SK-N-SH treated with all-trans-retinoic acid at 6 μM for 48 hours (cell line): ENCODE results near the gene SFXN1.

Experiments
- ATAC-seq: fragments of 200-7000 bp; cut with Tn5 transposase; 3 replicates; pipeline ENCODE4 v1.9.1; 2020; ENCODE audit warnings: mild to moderate bottlenecking, moderate library complexity
- ARNTL ChIP-seq: fragments of 450-650 bp; formaldehyde crosslinking; IDR thresholded peaks from 2 replicates; pipeline ENCODE4 v1.5.0; 2020; ENCODE audit warnings: low read depth, mild to moderate bottlenecking, moderate library complexity, borderline replicate concordance
- BACH2 ChIP-seq: fragments of 250-450 bp; sonication (Bioruptor Pico); IDR thresholded peaks from 2 replicates; pipeline ENCODE4 v1.9.0; 2021; ENCODE audit warnings: mild to moderate bottlenecking, borderline replicate concordance
- CSDC2 ChIP-seq: fragments of 250-450 bp; sonication (Bioruptor Pico); IDR thresholded peaks from 2 replicates; pipeline ENCODE4 v1.5.0; 2020; ENCODE audit warnings: mild to moderate bottlenecking, moderate library complexity
- ESRRG ChIP-seq: fragments of 250-450 bp; sonication (Bioruptor Pico); IDR thresholded peaks from 2 replicates; pipeline ENCODE4 v1.6.1; 2021; ENCODE audit warnings: mild to moderate bottlenecking
- ISL1 ChIP-seq: fragments of 250-450 bp; sonication (Bioruptor Pico); IDR thresholded peaks from 2 replicates; pipeline ENCODE4 v2.1.2; 2022; ENCODE audit warnings: mild to moderate bottlenecking, moderate library complexity
- OSR1 ChIP-seq: fragments of 250-450 bp; sonication (Bioruptor Pico); IDR thresholded peaks from 2 replicates; pipeline ENCODE4 v1.8.0; 2022; ENCODE audit warnings: moderate library complexity, mild to moderate bottlenecking, inconsistent platforms
- PPARA ChIP-seq: fragments of 250-450 bp; sonication (Bioruptor Pico); IDR thresholded peaks from 2 replicates; pipeline ENCODE4 v1.5.0; 2020; ENCODE audit warnings: mild to moderate bottlenecking, borderline replicate concordance
- RARB ChIP-seq: fragments of 250-450 bp; sonication (Bioruptor Pico); IDR thresholded peaks from 2 replicates; pipeline ENCODE4 v1.8.0; 2021; ENCODE audit warnings: mild to moderate bottlenecking, moderate library complexity
- SNAI2 ChIP-seq: fragments of 250-450 bp; sonication (Bioruptor Pico); IDR thresholded peaks from 2 replicates; pipeline ENCODE4 v1.5.0; 2020; ENCODE audit warnings: mild to moderate bottlenecking, moderate library complexity
- TCF4 ChIP-seq: fragments of 250-450 bp; sonication (Bioruptor Pico); IDR thresholded peaks from 2 replicates; pipeline ENCODE4 v1.8.0; 2021; ENCODE audit warnings: mild to moderate bottlenecking, moderate library complexity, borderline replicate concordance
- ZC3H10 ChIP-seq: fragments of 250-450 bp; sonication (Bioruptor Pico); IDR thresholded peaks from 2 replicates; pipeline ENCODE4 v1.5.1; 2021; ENCODE audit warnings: mild to moderate bottlenecking, moderate library complexity
- ZFP3 ChIP-seq: fragments of 250-450 bp; sonication (Bioruptor Pico); IDR thresholded peaks from 2 replicates; pipeline ENCODE4 v1.5.0; 2020; ENCODE audit warnings: mild to moderate bottlenecking, moderate library complexity
- ZFP30 ChIP-seq: fragments of 450-650 bp; formaldehyde crosslinking; IDR thresholded peaks from 2 replicates; pipeline ENCODE4 v1.5.0; 2022; ENCODE audit warnings: mild to moderate bottlenecking, moderate library complexity
- ZNF565 ChIP-seq: fragments of 450-650 bp; formaldehyde crosslinking; conservative IDR thresholded peaks from 2 replicates; pipeline ENCODE4 v1.5.0; 2020; ENCODE audit warnings: low read depth, mild to moderate bottlenecking, moderate library complexity
- ZNF8 ChIP-seq: fragments of 450-650 bp; formaldehyde crosslinking; IDR thresholded peaks from 2 replicates; pipeline ENCODE4 v1.5.0; 2020; ENCODE audit warnings: mild to moderate bottlenecking, moderate library complexity
- TF ChIP-seq, protein P1 (sequence below): fragments of 250-450 bp; sonication (Bioruptor Pico); IDR thresholded peaks from 2 replicates; pipeline ENCODE4 v1.8.0; 2021; ENCODE audit warnings: low read depth, mild to moderate bottlenecking, moderate library complexity, borderline replicate concordance
- TF ChIP-seq, protein P2 (sequence below): fragments of 250-450 bp; sonication (Bioruptor Pico); IDR thresholded peaks from 2 replicates; pipeline ENCODE4 v1.5.1; 2020; ENCODE audit warnings: low read depth, mild to moderate bottlenecking, moderate library complexity
- TF ChIP-seq, protein P3 (sequence below): fragments of 250-450 bp; sonication (Bioruptor Pico); IDR thresholded peaks from 2 replicates; pipeline ENCODE4 v1.5.1; 2021; ENCODE audit warnings: mild to moderate bottlenecking, moderate library complexity
- TF ChIP-seq, protein P4 (sequence below): fragments of 250-450 bp; sonication (Bioruptor Pico); IDR thresholded peaks from 2 replicates; pipeline ENCODE4 v1.8.0; 2020; ENCODE audit warnings: mild to moderate bottlenecking, moderate library complexity, borderline replicate concordance
- TF ChIP-seq, protein P5 (sequence below): fragments of 250-450 bp; sonication (Bioruptor Pico); IDR thresholded peaks from 2 replicates; pipeline ENCODE4 v1.5.0; 2020; ENCODE audit warnings: mild to moderate bottlenecking, moderate library complexity

Gene SFXN1

DNA sequence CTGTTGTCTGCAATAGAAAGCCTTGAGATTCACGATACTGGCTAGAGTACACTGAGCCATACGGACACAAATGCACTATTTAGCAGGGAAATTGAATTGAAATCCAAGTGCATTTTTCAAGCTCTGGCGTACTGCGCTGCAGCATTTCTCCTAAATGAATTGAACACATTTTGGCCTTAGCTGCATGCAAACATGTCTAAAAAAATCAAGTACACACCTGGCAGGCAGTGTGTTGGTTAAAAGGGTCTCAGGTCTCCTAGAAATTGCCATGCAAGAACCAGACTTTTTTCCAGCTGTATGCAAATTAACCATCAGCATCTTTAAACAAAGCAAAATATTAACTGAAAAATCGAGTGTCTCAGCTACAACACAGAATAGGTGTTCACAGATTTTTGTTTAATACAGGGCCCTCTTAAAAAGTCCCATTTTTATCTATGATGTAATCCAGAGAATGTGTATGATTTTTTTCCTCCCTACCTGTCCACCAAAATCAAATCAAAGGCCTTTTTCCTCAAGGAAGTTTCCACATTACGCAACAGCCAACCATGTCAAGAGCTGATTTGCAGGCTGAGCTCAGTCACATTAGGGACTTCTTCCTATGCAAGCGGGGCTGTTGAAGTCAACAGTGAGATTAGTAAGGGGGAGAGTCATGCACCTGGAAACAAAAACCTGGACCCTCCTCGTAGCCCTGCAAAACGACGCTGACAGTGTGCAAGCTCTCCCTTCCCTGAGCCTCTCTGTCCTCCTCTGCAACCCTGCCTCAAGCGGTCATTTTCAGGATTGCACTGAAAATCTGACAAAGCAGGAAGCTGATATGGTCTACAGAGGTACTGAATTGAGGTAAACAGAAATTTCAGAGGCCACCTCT lies 14.1 kb upstream of the SFXN1 start:
- TF ChIP-seq ARNTL (CRISPR knock-in tag) (no peak), ESRRG (CRISPR knock-in tag) (no peak), RARB (no peak), ISL1 (CRISPR knock-in tag) (no peak), OSR1 (CRISPR knock-in tag) (no peak), TCF4 (CRISPR knock-in tag) (no peak), ZC3H10 (CRISPR knock-in tag) (no peak), PPARA (CRISPR knock-in tag) (no peak), BACH2 (CRISPR knock-in tag) (no peak), ZNF565 (CRISPR knock-in tag) (no peak), ZFP30 (no peak), ZNF8 (CRISPR knock-in tag) (no peak)
- TF ChIP-seq, protein P1, sequence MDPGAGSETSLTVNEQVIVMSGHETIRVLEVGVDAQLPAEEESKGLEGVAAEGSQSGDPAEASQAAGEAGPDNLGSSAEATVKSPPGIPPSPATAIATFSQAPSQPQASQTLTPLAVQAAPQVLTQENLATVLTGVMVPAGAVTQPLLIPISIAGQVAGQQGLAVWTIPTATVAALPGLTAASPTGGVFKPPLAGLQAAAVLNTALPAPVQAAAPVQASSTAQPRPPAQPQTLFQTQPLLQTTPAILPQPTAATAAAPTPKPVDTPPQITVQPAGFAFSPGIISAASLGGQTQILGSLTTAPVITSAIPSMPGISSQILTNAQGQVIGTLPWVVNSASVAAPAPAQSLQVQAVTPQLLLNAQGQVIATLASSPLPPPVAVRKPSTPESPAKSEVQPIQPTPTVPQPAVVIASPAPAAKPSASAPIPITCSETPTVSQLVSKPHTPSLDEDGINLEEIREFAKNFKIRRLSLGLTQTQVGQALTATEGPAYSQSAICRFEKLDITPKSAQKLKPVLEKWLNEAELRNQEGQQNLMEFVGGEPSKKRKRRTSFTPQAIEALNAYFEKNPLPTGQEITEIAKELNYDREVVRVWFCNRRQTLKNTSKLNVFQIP (CRISPR knock-in tag), result no peak
- TF ChIP-seq, protein P2, sequence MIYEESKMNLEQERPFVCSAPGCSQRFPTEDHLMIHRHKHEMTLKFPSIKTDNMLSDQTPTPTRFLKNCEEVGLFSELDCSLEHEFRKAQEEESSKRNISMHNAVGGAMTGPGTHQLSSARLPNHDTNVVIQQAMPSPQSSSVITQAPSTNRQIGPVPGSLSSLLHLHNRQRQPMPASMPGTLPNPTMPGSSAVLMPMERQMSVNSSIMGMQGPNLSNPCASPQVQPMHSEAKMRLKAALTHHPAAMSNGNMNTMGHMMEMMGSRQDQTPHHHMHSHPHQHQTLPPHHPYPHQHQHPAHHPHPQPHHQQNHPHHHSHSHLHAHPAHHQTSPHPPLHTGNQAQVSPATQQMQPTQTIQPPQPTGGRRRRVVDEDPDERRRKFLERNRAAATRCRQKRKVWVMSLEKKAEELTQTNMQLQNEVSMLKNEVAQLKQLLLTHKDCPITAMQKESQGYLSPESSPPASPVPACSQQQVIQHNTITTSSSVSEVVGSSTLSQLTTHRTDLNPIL, result no peak
- TF ChIP-seq, protein P3, sequence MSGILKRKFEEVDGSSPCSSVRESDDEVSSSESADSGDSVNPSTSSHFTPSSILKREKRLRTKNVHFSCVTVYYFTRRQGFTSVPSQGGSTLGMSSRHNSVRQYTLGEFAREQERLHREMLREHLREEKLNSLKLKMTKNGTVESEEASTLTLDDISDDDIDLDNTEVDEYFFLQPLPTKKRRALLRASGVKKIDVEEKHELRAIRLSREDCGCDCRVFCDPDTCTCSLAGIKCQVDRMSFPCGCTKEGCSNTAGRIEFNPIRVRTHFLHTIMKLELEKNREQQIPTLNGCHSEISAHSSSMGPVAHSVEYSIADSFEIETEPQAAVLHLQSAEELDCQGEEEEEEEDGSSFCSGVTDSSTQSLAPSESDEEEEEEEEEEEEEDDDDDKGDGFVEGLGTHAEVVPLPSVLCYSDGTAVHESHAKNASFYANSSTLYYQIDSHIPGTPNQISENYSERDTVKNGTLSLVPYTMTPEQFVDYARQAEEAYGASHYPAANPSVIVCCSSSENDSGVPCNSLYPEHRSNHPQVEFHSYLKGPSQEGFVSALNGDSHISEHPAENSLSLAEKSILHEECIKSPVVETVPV (CRISPR knock-in tag), result no peak
- TF ChIP-seq, protein P4, sequence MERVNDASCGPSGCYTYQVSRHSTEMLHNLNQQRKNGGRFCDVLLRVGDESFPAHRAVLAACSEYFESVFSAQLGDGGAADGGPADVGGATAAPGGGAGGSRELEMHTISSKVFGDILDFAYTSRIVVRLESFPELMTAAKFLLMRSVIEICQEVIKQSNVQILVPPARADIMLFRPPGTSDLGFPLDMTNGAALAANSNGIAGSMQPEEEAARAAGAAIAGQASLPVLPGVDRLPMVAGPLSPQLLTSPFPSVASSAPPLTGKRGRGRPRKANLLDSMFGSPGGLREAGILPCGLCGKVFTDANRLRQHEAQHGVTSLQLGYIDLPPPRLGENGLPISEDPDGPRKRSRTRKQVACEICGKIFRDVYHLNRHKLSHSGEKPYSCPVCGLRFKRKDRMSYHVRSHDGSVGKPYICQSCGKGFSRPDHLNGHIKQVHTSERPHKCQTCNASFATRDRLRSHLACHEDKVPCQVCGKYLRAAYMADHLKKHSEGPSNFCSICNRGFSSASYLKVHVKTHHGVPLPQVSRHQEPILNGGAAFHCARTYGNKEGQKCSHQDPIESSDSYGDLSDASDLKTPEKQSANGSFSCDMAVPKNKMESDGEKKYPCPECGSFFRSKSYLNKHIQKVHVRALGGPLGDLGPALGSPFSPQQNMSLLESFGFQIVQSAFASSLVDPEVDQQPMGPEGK (CRISPR knock-in tag), result no peak
- TF ChIP-seq, protein P5, sequence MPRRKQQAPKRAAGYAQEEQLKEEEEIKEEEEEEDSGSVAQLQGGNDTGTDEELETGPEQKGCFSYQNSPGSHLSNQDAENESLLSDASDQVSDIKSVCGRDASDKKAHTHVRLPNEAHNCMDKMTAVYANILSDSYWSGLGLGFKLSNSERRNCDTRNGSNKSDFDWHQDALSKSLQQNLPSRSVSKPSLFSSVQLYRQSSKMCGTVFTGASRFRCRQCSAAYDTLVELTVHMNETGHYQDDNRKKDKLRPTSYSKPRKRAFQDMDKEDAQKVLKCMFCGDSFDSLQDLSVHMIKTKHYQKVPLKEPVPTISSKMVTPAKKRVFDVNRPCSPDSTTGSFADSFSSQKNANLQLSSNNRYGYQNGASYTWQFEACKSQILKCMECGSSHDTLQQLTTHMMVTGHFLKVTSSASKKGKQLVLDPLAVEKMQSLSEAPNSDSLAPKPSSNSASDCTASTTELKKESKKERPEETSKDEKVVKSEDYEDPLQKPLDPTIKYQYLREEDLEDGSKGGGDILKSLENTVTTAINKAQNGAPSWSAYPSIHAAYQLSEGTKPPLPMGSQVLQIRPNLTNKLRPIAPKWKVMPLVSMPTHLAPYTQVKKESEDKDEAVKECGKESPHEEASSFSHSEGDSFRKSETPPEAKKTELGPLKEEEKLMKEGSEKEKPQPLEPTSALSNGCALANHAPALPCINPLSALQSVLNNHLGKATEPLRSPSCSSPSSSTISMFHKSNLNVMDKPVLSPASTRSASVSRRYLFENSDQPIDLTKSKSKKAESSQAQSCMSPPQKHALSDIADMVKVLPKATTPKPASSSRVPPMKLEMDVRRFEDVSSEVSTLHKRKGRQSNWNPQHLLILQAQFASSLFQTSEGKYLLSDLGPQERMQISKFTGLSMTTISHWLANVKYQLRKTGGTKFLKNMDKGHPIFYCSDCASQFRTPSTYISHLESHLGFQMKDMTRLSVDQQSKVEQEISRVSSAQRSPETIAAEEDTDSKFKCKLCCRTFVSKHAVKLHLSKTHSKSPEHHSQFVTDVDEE (CRISPR knock-in tag), result no peak
- peak; percentile 99 for ATAC-seq

DNA sequence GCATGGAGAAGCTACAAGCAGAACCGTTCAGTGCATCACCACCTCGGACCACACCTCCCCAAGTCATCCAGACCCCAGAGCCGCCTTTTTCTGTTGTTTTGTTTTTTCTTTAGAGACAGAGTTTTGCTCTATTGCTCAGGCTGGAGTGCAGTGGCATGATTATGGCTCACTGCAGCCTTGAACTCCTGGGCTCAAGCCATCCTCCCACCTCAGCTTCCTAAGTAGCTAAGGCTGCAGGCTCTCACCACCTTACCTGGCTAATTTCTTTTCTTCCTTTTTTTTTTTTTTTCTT lies 13.5 kb upstream of the SFXN1 start:
- ATAC-seq, result peak; percentile 38

More for the DNA sequence above, 13.5 kb upstream of the SFXN1 start:
- TF ChIP-seq PPARA (CRISPR knock-in tag) (no peak), ZC3H10 (CRISPR knock-in tag) (no peak), ZFP3 (CRISPR knock-in tag) (no peak), OSR1 (CRISPR knock-in tag) (no peak), RARB (no peak), CSDC2 (no peak), BACH2 (CRISPR knock-in tag) (no peak), ZFP30 (no peak), SNAI2 (CRISPR knock-in tag) (no peak)
- TF ChIP-seq, protein P5 (CRISPR knock-in tag), result no peak
- TF ChIP-seq, protein P2, result no peak
